ENCODE results near the gene KIF21B. TPM values are rescaled to one million over a fixed set of nuclear protein-coding genes. Genes with fewer than 3 reads are reported as not detected.

KIF21B gene
- total RNA-seq, 1 experiment from 2014 or later = 2.6 TPM

DNA sequence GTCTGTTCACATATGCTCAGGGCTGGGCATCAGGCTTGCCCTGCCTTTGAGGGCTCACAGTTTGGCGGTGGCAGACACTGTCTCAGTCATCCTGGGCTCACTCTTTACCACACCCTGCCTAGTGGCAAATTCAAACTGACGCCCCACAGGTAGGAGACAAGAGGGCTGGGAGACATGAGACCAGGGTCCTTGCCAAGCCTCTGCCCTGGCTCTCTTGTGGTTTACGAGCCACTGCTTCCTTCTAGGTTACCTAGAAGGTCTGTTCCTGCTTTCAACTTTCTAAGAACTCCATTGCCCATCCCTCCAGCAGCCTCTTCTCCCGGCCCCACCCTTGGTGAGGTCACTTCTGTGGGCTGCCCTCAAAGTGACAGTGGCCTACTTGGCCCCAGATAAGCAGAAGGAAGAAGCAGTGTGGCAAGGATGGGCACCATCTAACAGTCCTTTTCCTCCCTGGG lies 10.5 kb downstream of the KIF21B start:
- no peaks in the 10 kb centered on the region for H3K27me3 Mint-ChIP-seq (ENCODE audit: insufficient read depth, unreplicated experiment)
- Histone ChIP-seq H3K27me3 (replicated peaks; ENCODE audit: control insufficient read depth, insufficient read depth, low read length) (no peaks in the 10 kb centered on the region), H3K4me1 (no peaks in the 10 kb centered on the region), H3K4me3 (ENCODE audit: low read depth, low read length) (no peak overlapping the region), H3K9me3 (no peaks in the 10 kb centered on the region), H3K36me3 (ENCODE audit: control insufficient read depth, insufficient read depth, low read length) (no peaks in the 10 kb centered on the region)
- ChIA-PET CTCF (no interaction called here), POLR2A (interaction anchor here (0.7 kb wide), 1 partner anchor 8 kb away, joined by 3 read pairs; no protein-coding TSS in a partner anchor)
- no peaks in the 10 kb centered on the region for H3K36me3 Mint-ChIP-seq (ENCODE audit: insufficient read depth, unreplicated experiment)
- BruUV-seq (replicated peaks) = no TSS peak
- no peak for TF ChIP-seq CTCF (IDR thresholded peaks at IDR 0.05; ENCODE audit: insufficient read depth in 1 of 2, low read depth in 1 of 2, low read length in 1 of 2, severe bottlenecking in 1 of 2, unreplicated experiment in 1 of 2)
- no peaks in the 10 kb centered on the region for H3K4me1 Mint-ChIP-seq (ENCODE audit: low read depth, unreplicated experiment)
- no peak overlapping the region for H3K27ac Mint-ChIP-seq (ENCODE audit: unreplicated experiment)
- intact Hi-C loops (cut with micrococcal nuclease; ENCODE audit: unreplicated experiment) = no loop called here
- DNase-seq = no peak
- no peak overlapping the region for H3K4me3 Mint-ChIP-seq (ENCODE audit: unreplicated experiment)
- H3K9me3 Mint-ChIP-seq (ENCODE audit: unreplicated experiment) = no peaks in the 10 kb centered on the region

DNA sequence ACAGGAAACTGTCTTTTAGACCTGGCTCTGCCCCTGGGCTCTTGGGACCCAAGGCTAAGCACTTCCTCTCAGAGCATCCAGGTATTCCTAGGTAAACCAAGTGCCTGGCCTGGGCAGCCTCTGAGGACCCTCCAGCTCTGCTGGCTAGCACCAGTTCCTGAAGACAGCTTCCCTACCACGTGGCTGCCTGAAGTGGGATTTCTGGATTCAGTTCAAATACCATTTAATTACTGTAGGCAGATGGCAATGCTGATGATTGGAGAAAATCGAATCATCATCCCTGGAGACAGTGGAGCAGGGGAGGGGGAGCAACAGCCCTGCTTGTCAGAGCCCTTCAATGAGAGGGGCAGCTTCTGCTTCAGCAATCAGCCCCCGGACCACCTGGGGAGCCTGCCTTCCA lies 11.9 kb downstream of the KIF21B start:
- no peaks in the 10 kb centered on the region for H3K36me3 Mint-ChIP-seq (ENCODE audit: insufficient read depth, unreplicated experiment)
- ChIA-PET CTCF (no interaction called here), POLR2A (no interaction called here)
- intact Hi-C loops (cut with micrococcal nuclease; ENCODE audit: unreplicated experiment) = no loop called here
- Histone ChIP-seq H3K4me3 (ENCODE audit: low read depth, low read length) (no peak overlapping the region), H3K36me3 (ENCODE audit: control insufficient read depth, insufficient read depth, low read length) (no peaks in the 10 kb centered on the region), H3K4me1 (no peaks in the 10 kb centered on the region), H3K27me3 (replicated peaks; ENCODE audit: control insufficient read depth, insufficient read depth, low read length) (no peaks in the 10 kb centered on the region), H3K9me3 (no peaks in the 10 kb centered on the region)
- no peaks in the 10 kb centered on the region for H3K9me3 Mint-ChIP-seq (ENCODE audit: unreplicated experiment)
- DNase-seq = no peak
- H3K27ac Mint-ChIP-seq (ENCODE audit: unreplicated experiment) = no peak overlapping the region
- no peaks in the 10 kb centered on the region for H3K4me1 Mint-ChIP-seq (ENCODE audit: low read depth, unreplicated experiment)
- TF ChIP-seq CTCF (IDR thresholded peaks at IDR 0.05; ENCODE audit: insufficient read depth in 1 of 2, low read depth in 1 of 2, low read length in 1 of 2, severe bottlenecking in 1 of 2, unreplicated experiment in 1 of 2) = no peak
- no peaks in the 10 kb centered on the region for H3K27me3 Mint-ChIP-seq (ENCODE audit: insufficient read depth, unreplicated experiment)
- BruUV-seq (replicated peaks) = no TSS peak
- H3K4me3 Mint-ChIP-seq (ENCODE audit: unreplicated experiment) = no peak overlapping the region

GRCh38 chr1:201009962-201010645 lies 13.4 kb downstream of the KIF21B start:
- POLR2A ChIA-PET = no interaction called here
- no peaks in the 10 kb centered on the region for H3K4me1 ChIP-seq
- no peak overlapping the region for H3K4me3 ChIP-seq (ENCODE audit: low read depth, low read length)
- no peaks in the 10 kb centered on the region for H3K36me3 Mint-ChIP-seq (ENCODE audit: insufficient read depth, unreplicated experiment)
- H3K27me3 ChIP-seq (replicated peaks; ENCODE audit: control insufficient read depth, insufficient read depth, low read length) = no peaks in the 10 kb centered on the region
- no peaks in the 10 kb centered on the region for H3K4me1 Mint-ChIP-seq (ENCODE audit: low read depth, unreplicated experiment)
- H3K9me3 Mint-ChIP-seq (ENCODE audit: unreplicated experiment) = no peaks in the 10 kb centered on the region
- intact Hi-C loops (cut with micrococcal nuclease; ENCODE audit: unreplicated experiment) = no loop called here
- no peak overlapping the region for H3K4me3 Mint-ChIP-seq (ENCODE audit: unreplicated experiment)
- BruUV-seq (replicated peaks) = no TSS peak
- CTCF ChIA-PET = no interaction called here
- DNase-seq = no peak
- no peaks in the 10 kb centered on the region for H3K36me3 ChIP-seq (ENCODE audit: control insufficient read depth, insufficient read depth, low read length)
- TF ChIP-seq CTCF (IDR thresholded peaks at IDR 0.05; ENCODE audit: insufficient read depth in 1 of 2, low read depth in 1 of 2, low read length in 1 of 2, severe bottlenecking in 1 of 2, unreplicated experiment in 1 of 2) = no peak
- H3K27ac Mint-ChIP-seq (ENCODE audit: unreplicated experiment) = no peak overlapping the region
- no peaks in the 10 kb centered on the region for H3K27me3 Mint-ChIP-seq (ENCODE audit: insufficient read depth, unreplicated experiment)
- H3K9me3 ChIP-seq = no peaks in the 10 kb centered on the region
